Lung microvascular endothelial cell (primary cell): ENCODE data around the gene GMPPB. TPM values are rescaled to one million over a fixed set of nuclear protein-coding genes. Genes with fewer than 3 reads are reported as not detected.

Source experiments
- DNase-seq, 2 donors: peaks; one replicate each; pipeline versions ENCODE4 v3.0.0 to v3.0.0-alpha.2; 2010; ENCODE audit warnings: low read depth in 2 of 2
- total RNA-seq: library from RNA; depleted of rRNA; stranded (reverse); fragments of >200 nt; gene quantifications from 2 replicates; pipeline ENCODE4 v1.2.1, GENCODE V29; 2014

Gene GMPPB
- total RNA-seq, 1 donor from 2014 or later = 19.4 TPM

GRCh38 chr3:49729966-49730609 is 6.3 kb upstream of the GMPPB start:
- no peak for DNase-seq

DNA sequence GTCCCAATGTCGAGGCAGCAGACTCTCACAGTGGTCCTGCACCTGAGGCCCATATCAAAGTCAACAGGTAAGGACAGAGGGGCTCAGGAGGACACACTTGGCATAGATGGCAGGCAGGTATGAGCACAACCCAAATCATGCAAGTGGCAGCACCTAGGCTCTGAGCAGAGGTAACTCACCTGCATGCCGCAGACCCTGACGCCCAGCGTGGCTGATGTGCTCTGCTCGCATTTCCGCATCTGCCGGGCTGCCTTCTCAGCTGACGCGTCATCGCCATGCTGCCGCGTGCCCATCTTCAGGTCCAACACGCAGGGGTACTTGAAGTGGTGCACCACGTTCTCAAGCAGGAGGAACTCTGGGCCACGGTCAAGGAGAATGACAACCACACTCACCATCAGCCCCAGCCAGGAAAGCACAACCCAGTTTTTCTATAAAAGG is 4.2 kb upstream of the GMPPB start:
- DNase-seq = no peak

DNA sequence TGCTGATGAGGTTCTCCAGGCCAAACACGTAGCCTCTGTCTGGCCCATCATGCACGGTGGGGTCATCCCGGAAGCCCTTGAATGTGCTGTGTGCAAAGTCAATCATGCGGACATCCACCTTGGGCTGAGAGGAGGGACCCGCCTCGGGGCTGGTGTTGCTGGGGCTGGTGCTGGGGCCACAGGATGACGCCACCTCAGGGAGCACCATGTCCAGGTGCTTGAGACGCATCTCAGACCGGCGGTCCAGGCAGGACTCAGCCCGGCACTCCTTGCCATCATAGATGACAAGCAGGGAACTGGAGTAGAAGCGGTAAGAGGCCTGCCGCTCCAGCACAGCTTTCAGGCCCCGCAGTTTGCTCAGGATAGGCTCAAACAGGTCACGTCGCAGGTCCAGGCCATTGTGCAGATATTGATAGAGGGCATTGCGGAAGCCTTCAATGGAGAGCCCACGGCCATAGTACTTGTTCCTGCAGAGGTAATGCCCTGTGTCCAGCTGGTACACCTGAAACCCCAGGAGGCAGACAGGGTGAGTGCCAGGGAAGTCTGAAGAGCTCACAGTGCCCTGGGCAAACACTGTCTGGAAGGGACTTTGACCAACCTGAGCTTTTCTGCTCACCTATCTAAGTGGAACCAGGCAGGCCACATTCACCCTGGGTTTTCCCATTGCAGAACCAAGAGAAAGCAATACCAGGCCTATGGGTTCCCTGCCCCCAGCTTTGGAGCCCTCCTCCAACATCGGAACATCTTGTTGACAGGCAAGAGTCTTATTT is 3.6 kb upstream of the GMPPB start:
- no peak for DNase-seq

- no peak for DNase-seq
Measured at GRCh38 chr3:49725906-49726681, 2.3 kb upstream of the GMPPB start.

DNA sequence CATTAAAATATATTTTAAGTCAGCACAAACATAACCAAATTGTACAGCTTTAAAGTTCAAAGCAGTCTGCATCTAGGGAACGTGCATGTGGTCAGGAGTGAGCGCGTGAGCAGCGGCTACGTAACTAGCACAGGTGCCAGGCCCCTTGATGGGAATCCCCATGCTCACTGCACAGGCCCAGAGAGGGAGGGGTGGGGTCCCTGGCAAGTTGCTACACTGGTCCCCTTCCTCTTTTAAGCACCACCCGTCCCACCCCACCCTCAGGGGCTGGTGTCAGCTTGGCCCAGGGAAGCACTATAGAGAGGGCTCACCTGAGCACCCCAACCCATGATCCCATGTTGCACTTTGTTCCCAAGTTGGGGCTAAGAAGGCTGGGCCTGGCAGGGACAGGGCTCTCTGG is 835 bp upstream of the GMPPB start:
- peak; percentile 27 to 56 for DNase-seq

DNA sequence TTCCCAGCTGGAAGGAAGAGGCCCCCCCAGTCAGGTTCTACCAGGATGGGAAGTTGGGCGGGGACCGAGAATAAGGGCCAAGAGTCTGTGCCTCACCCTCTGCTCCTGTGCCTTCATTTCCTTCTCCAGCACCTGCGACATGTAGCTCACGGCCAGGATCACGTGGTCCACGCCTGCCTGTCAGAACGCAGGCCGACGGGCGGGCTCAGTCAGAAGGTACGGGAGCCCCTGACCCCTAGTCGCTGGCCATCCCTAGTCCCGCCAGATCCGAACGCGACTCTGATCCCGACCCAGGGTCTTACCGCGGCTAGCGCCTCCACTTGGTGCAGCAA is 489 bp downstream of the GMPPB start:
- DNase-seq = peak; percentile 56 to 71

DNA sequence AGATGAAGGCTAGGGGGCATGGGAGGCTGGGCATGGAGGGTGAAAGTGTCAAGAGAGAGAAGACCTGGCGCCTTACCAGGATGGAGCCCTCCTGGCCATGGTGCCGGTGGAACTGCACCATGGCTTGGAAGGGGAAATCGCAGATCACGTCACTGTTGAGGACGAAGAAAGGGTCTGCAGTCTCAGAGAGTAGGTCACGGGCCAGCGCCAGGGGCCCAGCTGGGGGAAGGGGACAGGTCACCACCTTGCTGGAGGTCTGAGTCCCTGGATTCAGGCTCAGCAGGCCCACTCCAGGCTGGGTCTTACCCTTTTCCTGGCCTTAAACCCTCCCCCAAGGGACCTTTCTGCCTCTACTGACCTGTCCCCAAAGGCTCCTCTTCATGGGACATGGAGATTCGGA is 855 bp downstream of the GMPPB start:
- DNase-seq = no peak

GRCh38 chr3:49721896-49722781 is 1.6 kb downstream of the GMPPB start:
- DNase-seq = no peak

DNA sequence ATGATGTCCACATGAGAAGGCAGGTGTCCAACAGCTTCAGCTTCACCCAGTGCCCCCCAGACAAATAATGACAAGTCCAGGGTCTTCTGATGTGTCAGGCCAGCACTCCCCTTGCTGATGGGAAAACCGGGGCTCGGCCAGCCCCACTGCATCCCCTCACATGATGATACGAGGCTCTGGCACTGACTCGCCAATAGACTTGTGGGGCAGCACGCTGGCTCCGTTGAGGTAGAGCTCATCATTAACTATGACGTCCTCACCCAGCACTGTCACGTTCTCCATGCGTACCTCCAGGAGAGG is 2.2 kb downstream of the GMPPB start:
- no peak for DNase-seq

- DNase-seq = no peak
Measured at GRCh38 chr3:49720855-49721595, 2.7 kb downstream of the GMPPB start.

DNA sequence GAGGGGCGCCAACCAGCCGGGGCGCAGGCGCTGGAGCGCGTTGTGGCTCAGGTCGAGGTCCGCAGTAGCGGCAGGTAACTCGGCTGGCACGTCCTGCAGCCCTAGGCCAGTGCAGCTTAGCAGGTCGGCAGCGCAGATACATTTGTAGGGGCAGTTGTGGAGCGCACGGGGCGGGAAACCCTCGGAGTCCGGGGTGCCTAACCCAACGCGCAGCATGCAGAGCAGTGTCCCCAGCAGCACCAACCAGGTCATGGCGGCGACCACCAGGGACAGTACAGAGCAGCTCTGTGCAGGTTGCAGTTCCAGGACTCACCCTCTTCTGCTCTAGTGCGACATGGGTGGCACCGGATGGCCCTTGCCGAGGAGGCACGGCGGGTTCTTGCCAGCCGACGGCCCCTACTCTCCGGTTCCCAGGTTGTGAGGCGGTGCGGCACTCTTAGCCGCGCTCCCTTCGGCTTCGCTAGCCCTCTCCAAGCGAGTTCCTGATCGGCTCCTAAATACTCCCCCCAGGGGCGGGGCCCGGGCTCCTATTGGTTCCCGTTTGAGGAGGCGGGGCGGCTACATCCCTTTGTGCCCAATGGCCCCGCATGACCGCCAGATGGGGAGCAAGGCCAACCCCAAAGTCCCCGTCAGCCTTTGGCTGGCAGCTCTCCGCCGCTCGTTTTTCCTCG is 4.4 kb downstream of the GMPPB start, which contains the start of gene AMIGO3:
Gene AMIGO3 (minus strand): TSS at position 471 of the 671 bp plus-strand sequence. CDS start 219 bp downstream, at position 252.
- DNase-seq = peak; percentile 88 to 91

- peak; percentile 27 to 28 for DNase-seq
Measured at GRCh38 chr3:49718858-49719213, 4.9 kb downstream of the GMPPB start.

- DNase-seq = peak in 1 of 2 donors; percentile 20
Measured at GRCh38 chr3:49717959-49718857, 5.5 kb downstream of the GMPPB start.

- DNase-seq = no peak
Measured at GRCh38 chr3:49717211-49717958, 6.4 kb downstream of the GMPPB start.

GRCh38 chr3:49716691-49717210 is 7.0 kb downstream of the GMPPB start:
- DNase-seq = no peak

- DNase-seq = no peak
Measured at GRCh38 chr3:49716169-49716568, 7.6 kb downstream of the GMPPB start.

GRCh38 chr3:49715611-49716121 is 8.1 kb downstream of the GMPPB start:
- DNase-seq = no peak
